WTC11 (cell line): ENCODE measurements around the gene CPNE8. TPM values are rescaled to one million over a fixed set of nuclear protein-coding genes. Genes with fewer than 3 reads are reported as not detected.

Experiments used
- ATAC-seq: fragments of 200-7000 bp; cut with Tn5 transposase; 2 replicates; pipeline ENCODE4 v1.10.0; 2021; ENCODE audit warnings: mild to moderate bottlenecking, moderate library complexity
- CTCF ChIA-PET: fragments of 300-600 bp; sonication (Branson Sonifier 250); formaldehyde crosslinking; loops from one replicate; lab custom pipeline; 2021; ENCODE audit warnings: antibody characterized with exemption; lab: Charles Lee
- POLR2A ChIA-PET: fragments of 350-600 bp; sonication (Branson Sonifier 250); formaldehyde crosslinking; loops from one replicate; lab custom pipeline; 2021; ENCODE audit warnings: antibody characterized with exemption; lab: Charles Lee
- DNase-seq: peaks from one replicate; pipeline ENCODE4 v3.0.0; 2021; ENCODE audit warnings: low spot score
- H3K27ac Mint-ChIP-seq: 2 replicates; pipeline ENCODE4 v1.8.0; 2021; ENCODE audit warnings: mixed read lengths
- H3K27me3 Mint-ChIP-seq: 2 replicates; pipeline ENCODE4 v1.8.0; 2021; ENCODE audit warnings: low read depth, mild to moderate bottlenecking, moderate library complexity, mixed read lengths
- H3K36me3 Mint-ChIP-seq: 2 replicates; pipeline ENCODE4 v1.8.0; 2021; ENCODE audit warnings: mixed read lengths
- H3K4me1 Mint-ChIP-seq: 2 replicates; pipeline ENCODE4 v1.8.0; 2022; ENCODE audit warnings: mixed read lengths
- H3K4me3 Mint-ChIP-seq: 2 replicates; pipeline ENCODE4 v1.8.0; 2021; ENCODE audit warnings: mild to moderate bottlenecking, moderate library complexity, mixed read lengths
- H3K9me3 Mint-ChIP-seq: 2 replicates; pipeline ENCODE4 v1.8.0; 2021; ENCODE audit warnings: mixed read lengths
- ARID4B ChIP-seq: sonication (generic); formaldehyde crosslinking; IDR thresholded peaks from 2 replicates; pipeline ENCODE4 v1.8.0; 2023; ENCODE audit warnings: missing genetic modification reagents, mild to moderate bottlenecking, borderline replicate concordance
- ATF2 ChIP-seq: sonication (generic); formaldehyde crosslinking; IDR thresholded peaks from 2 replicates; pipeline ENCODE4 v1.8.1; 2022; ENCODE audit warnings: low read depth, missing genetic modification reagents, borderline replicate concordance
- CBFB ChIP-seq: sonication (generic); formaldehyde crosslinking; IDR thresholded peaks from 2 replicates; pipeline ENCODE4 v1.8.1; 2022; ENCODE audit warnings: mild to moderate bottlenecking, low read depth, missing genetic modification reagents
- CREM ChIP-seq: sonication (generic); formaldehyde crosslinking; IDR thresholded peaks from 2 replicates; pipeline ENCODE4 v1.8.1; 2022; ENCODE audit warnings: mild to moderate bottlenecking, missing genetic modification reagents, moderate library complexity
- CTCF ChIP-seq: fragments of 200-600 bp; IDR thresholded peaks from 2 replicates; pipeline ENCODE4 v1.8.0; 2022; ENCODE audit warnings: antibody characterized with exemption
- ELF4 ChIP-seq: sonication (generic); formaldehyde crosslinking; IDR thresholded peaks from 2 replicates; pipeline ENCODE4 v1.8.1; 2022; ENCODE audit warnings: low read depth, mild to moderate bottlenecking, moderate library complexity, missing genetic modification reagents
- GRHL2 ChIP-seq: fragments of 250-450 bp; sonication (Bioruptor Pico); IDR thresholded peaks from 2 replicates; pipeline ENCODE4 v1.8.0; 2022; ENCODE audit warnings: mild to moderate bottlenecking, moderate library complexity; ENCODE audit not compliant: insufficient replicate concordance, severe bottlenecking
- JAZF1 ChIP-seq: fragments of 250-450 bp; sonication (Bioruptor Pico); IDR thresholded peaks from 2 replicates; pipeline ENCODE4 v1.9.0; 2021; ENCODE audit warnings: moderate library complexity, mild to moderate bottlenecking, inconsistent platforms
- MYBL2 ChIP-seq: sonication (generic); formaldehyde crosslinking; IDR thresholded peaks from 2 replicates; pipeline ENCODE4 v1.8.1; 2023; ENCODE audit warnings: mild to moderate bottlenecking, moderate library complexity, missing genetic modification reagents
- NR3C1 ChIP-seq: sonication (generic); formaldehyde crosslinking; conservative IDR thresholded peaks from 2 replicates; pipeline ENCODE4 v1.8.1; 2023; ENCODE audit warnings: low read depth, mild to moderate bottlenecking, missing genetic modification reagents
- TCF7 ChIP-seq: sonication (generic); formaldehyde crosslinking; IDR thresholded peaks from 2 replicates; pipeline ENCODE4 v1.8.0; 2022; ENCODE audit warnings: mild to moderate bottlenecking, low read depth, missing genetic modification reagents, moderate library complexity
- ZMAT4 ChIP-seq: fragments of 250-450 bp; sonication (Bioruptor Pico); IDR thresholded peaks from 2 replicates; pipeline ENCODE4 v1.9.0; 2021; ENCODE audit warnings: mild to moderate bottlenecking
- ZNF121 ChIP-seq: sonication (generic); formaldehyde crosslinking; IDR thresholded peaks from 2 replicates; pipeline ENCODE4 v1.8.0; 2023; ENCODE audit warnings: missing genetic modification reagents
- ZNF138 ChIP-seq: sonication (generic); formaldehyde crosslinking; conservative IDR thresholded peaks from 2 replicates; pipeline ENCODE4 v1.8.1; 2022; ENCODE audit warnings: mild to moderate bottlenecking, moderate library complexity, missing genetic modification reagents
- ZNF423 ChIP-seq: fragments of 250-450 bp; sonication (Bioruptor Pico); IDR thresholded peaks from 2 replicates; pipeline ENCODE4 v2.1.2; 2022; ENCODE audit warnings: mild to moderate bottlenecking, moderate library complexity
- total RNA-seq: library from RNA; stranded (reverse); gene quantifications from 3 replicates; pipeline ENCODE4 v1.2.3, GENCODE V29; 2021
- TF ChIP-seq, protein P1 (sequence below): sonication (generic); formaldehyde crosslinking; IDR thresholded peaks from 2 replicates; pipeline ENCODE4 v1.8.1; 2023; ENCODE audit warnings: mild to moderate bottlenecking, missing genetic modification reagents, moderate library complexity
- TF ChIP-seq, protein P2 (sequence below): sonication (generic); formaldehyde crosslinking; IDR thresholded peaks from 2 replicates; pipeline ENCODE4 v1.8.1; 2023; ENCODE audit warnings: mild to moderate bottlenecking, missing genetic modification reagents
- TF ChIP-seq, protein P3 (sequence below): sonication (generic); formaldehyde crosslinking; IDR thresholded peaks from 2 replicates; pipeline ENCODE4 v1.8.1; 2023; ENCODE audit warnings: mild to moderate bottlenecking, missing genetic modification reagents, borderline replicate concordance
- TF ChIP-seq, protein P4 (sequence below): sonication (generic); formaldehyde crosslinking; conservative IDR thresholded peaks from 2 replicates; pipeline ENCODE4 v1.8.1; 2022; ENCODE audit warnings: mild to moderate bottlenecking, missing genetic modification reagents

The CPNE8 gene
- total RNA-seq, 1 experiment from 2014 or later: 8.3 TPM

DNA sequence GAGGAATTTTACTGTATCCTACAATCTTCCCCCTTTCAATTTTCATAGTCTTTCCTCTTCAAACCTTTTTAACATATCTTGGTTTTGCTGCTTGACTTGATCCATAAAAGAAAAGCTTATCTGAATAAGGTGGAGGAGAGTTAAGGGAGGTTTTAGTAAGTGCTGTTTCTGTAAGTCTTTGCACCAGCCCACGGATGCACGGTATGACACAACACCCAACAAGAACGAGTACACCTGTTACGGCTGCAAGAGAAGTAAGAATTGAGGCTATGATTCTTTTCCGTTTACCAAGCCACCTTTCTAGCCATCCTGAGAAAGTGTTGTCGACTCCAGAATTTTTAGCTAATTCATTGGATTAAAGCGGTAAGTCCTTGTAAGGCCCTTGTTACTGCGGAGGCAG is 26.1 kb upstream of the CPNE8 start:
- H3K4me3 Mint-ChIP-seq: no peak overlapping the region
- no peaks in the 10 kb centered on the region for H3K27me3 Mint-ChIP-seq
- DNase-seq (no peak), ATAC-seq (no peak)
- no peak overlapping the region for H3K27ac Mint-ChIP-seq
- peaks cover 2% of the 10 kb centered on the region; the same call in 1 of the 2 replicates for H3K4me1 Mint-ChIP-seq
- H3K36me3 Mint-ChIP-seq: no peaks in the 10 kb centered on the region
- ChIA-PET CTCF (interaction anchor here (0.6 to 1.6 kb wide), 4 partner anchors 10 to 577 kb away, joined by 3 to 6 read pairs (median 3); no protein-coding TSS in a partner anchor), POLR2A (interaction anchor here (1.1 kb wide), 1 partner anchor 30 kb away, joined by 5 read pairs; no protein-coding TSS in a partner anchor)
- TF ChIP-seq ARID4B (CRISPR knock-in tag): no peak
- TF ChIP-seq, protein P1, sequence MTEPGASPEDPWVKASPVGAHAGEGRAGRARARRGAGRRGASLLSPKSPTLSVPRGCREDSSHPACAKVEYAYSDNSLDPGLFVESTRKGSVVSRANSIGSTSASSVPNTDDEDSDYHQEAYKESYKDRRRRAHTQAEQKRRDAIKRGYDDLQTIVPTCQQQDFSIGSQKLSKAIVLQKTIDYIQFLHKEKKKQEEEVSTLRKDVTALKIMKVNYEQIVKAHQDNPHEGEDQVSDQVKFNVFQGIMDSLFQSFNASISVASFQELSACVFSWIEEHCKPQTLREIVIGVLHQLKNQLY (CRISPR knock-in tag): no peak
- no peak for TF ChIP-seq ELF4 (CRISPR knock-in tag)
- TF ChIP-seq, protein P2, sequence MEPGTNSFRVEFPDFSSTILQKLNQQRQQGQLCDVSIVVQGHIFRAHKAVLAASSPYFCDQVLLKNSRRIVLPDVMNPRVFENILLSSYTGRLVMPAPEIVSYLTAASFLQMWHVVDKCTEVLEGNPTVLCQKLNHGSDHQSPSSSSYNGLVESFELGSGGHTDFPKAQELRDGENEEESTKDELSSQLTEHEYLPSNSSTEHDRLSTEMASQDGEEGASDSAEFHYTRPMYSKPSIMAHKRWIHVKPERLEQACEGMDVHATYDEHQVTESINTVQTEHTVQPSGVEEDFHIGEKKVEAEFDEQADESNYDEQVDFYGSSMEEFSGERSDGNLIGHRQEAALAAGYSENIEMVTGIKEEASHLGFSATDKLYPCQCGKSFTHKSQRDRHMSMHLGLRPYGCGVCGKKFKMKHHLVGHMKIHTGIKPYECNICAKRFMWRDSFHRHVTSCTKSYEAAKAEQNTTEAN (CRISPR knock-in tag): no peak
- no peak for TF ChIP-seq ZNF423 (CRISPR knock-in tag)
- TF ChIP-seq ZNF138 (CRISPR knock-in tag): no peak
- TF ChIP-seq, protein P3, sequence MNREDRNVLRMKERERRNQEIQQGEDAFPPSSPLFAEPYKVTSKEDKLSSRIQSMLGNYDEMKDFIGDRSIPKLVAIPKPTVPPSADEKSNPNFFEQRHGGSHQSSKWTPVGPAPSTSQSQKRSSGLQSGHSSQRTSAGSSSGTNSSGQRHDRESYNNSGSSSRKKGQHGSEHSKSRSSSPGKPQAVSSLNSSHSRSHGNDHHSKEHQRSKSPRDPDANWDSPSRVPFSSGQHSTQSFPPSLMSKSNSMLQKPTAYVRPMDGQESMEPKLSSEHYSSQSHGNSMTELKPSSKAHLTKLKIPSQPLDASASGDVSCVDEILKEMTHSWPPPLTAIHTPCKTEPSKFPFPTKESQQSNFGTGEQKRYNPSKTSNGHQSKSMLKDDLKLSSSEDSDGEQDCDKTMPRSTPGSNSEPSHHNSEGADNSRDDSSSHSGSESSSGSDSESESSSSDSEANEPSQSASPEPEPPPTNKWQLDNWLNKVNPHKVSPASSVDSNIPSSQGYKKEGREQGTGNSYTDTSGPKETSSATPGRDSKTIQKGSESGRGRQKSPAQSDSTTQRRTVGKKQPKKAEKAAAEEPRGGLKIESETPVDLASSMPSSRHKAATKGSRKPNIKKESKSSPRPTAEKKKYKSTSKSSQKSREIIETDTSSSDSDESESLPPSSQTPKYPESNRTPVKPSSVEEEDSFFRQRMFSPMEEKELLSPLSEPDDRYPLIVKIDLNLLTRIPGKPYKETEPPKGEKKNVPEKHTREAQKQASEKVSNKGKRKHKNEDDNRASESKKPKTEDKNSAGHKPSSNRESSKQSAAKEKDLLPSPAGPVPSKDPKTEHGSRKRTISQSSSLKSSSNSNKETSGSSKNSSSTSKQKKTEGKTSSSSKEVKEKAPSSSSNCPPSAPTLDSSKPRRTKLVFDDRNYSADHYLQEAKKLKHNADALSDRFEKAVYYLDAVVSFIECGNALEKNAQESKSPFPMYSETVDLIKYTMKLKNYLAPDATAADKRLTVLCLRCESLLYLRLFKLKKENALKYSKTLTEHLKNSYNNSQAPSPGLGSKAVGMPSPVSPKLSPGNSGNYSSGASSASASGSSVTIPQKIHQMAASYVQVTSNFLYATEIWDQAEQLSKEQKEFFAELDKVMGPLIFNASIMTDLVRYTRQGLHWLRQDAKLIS (CRISPR knock-in tag): no peak
- TF ChIP-seq ZNF121 (CRISPR knock-in tag): no peak
- no peak for TF ChIP-seq NR3C1 (CRISPR knock-in tag)
- TF ChIP-seq GRHL2 (CRISPR knock-in tag): no peak
- TF ChIP-seq JAZF1: no peak
- TF ChIP-seq, protein P4, sequence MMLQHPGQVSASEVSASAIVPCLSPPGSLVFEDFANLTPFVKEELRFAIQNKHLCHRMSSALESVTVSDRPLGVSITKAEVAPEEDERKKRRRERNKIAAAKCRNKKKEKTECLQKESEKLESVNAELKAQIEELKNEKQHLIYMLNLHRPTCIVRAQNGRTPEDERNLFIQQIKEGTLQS (CRISPR knock-in tag): no peak
- TF ChIP-seq CTCF: no peak
- no peak for TF ChIP-seq CREM (CRISPR knock-in tag)
- TF ChIP-seq CBFB (CRISPR knock-in tag): no peak
- TF ChIP-seq ATF2: no peak
- no peak for TF ChIP-seq TCF7
- TF ChIP-seq ZMAT4 (CRISPR knock-in tag): no peak
- TF ChIP-seq MYBL2 (CRISPR knock-in tag): no peak
- H3K9me3 Mint-ChIP-seq: no peaks in the 10 kb centered on the region; the same call in 1 of the 2 replicates
